ENCODE measurements around the gene WDR77.

Gene WDR77

DNA sequence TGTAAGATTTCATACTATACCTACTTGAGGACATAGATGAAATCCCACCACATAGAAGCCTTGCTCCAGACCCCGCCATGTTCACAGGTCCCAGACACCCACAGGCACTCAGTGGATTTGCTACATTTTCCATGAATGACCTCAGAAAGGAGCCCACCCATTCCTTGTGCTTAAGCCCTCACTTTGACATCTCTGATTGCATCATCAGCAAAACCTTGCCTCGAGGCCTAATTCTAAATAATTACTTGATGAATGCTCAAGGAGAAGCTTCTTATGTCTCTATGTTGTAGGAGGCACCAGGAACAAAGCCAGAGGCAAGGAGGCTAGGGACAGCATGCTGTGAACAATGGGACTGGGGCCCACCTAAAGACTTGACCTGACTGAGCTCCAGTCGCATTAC is 33.6 kb downstream of the WDR77 start:
- TF ChIP-seq, protein P1, sequence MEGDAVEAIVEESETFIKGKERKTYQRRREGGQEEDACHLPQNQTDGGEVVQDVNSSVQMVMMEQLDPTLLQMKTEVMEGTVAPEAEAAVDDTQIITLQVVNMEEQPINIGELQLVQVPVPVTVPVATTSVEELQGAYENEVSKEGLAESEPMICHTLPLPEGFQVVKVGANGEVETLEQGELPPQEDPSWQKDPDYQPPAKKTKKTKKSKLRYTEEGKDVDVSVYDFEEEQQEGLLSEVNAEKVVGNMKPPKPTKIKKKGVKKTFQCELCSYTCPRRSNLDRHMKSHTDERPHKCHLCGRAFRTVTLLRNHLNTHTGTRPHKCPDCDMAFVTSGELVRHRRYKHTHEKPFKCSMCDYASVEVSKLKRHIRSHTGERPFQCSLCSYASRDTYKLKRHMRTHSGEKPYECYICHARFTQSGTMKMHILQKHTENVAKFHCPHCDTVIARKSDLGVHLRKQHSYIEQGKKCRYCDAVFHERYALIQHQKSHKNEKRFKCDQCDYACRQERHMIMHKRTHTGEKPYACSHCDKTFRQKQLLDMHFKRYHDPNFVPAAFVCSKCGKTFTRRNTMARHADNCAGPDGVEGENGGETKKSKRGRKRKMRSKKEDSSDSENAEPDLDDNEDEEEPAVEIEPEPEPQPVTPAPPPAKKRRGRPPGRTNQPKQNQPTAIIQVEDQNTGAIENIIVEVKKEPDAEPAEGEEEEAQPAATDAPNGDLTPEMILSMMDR (conservative IDR thresholded peaks at IDR 0.05): no peak

DNA sequence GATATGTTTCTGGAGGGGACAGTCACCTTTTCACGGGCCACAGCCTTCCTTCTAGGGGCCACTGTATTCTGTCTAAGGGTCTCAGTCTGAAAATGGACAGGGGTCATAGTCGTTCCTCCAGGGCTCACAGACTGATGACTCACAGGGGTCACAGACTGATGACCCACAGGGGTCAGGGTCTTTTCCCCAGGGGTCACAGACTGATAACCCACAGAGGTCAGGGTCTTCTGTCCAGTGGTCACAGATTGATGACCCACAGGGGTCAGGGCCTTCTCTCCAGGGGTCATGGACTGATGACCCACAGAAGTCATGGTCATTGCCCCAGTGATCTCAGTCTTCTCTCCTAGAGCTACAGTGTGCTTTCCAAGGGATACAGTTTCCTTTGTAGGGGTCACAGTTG is 34.3 kb downstream of the WDR77 start:
- H3K27ac ChIP-seq: no peak overlapping the region

More for the DNA sequence above, 33.6 kb downstream of the WDR77 start:
- no peak overlapping the region for H3K27ac ChIP-seq

DNA sequence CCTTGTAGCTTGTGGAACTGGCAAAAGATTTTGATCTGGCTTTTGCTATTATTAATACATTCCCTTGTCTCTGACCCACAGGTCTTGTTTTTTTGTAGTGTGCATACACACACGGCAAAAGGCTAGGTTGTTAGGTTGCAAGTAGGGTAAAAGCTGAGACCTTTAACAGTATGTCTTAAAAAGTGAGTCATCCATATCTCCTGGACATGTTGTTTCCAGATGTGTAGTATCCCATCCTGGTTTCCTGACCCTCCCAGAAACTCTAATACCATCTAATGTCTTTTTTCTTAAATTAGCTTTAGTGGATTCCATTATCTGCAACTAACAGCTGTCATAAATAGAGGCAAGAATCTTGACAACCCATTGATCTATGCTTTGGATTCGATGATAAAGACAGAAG is 36.2 kb downstream of the WDR77 start:
- H3K27ac ChIP-seq: no peak overlapping the region
- TF ChIP-seq, protein P1 (conservative IDR thresholded peaks at IDR 0.05): no peak

More for the DNA sequence above, 34.3 kb downstream of the WDR77 start:
- TF ChIP-seq, protein P1 (conservative IDR thresholded peaks at IDR 0.05): no peak

DNA sequence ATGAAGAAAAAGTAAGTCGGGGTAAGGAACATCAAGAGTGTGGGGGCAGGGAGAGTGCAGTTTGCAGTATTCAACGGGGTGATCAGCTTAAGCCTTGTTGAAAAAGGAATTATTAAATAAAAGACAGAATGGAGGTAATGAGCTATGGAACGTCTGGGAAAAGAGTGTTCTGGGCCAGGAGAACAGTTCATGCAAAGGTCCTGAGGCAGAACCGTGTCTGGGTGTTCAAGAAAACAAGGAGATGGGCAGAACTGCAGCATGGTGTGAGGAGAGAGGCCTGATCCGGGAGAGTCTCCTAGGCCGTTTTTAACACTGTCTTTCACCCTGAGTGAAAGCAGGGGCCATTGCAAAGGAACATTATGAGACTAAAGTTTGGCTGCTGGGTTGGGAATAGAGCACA is 41.8 kb downstream of the WDR77 start:
- TF ChIP-seq, protein P1 (conservative IDR thresholded peaks at IDR 0.05): no peak
- H3K27ac ChIP-seq: peak overlapping the region; percentile 87

DNA sequence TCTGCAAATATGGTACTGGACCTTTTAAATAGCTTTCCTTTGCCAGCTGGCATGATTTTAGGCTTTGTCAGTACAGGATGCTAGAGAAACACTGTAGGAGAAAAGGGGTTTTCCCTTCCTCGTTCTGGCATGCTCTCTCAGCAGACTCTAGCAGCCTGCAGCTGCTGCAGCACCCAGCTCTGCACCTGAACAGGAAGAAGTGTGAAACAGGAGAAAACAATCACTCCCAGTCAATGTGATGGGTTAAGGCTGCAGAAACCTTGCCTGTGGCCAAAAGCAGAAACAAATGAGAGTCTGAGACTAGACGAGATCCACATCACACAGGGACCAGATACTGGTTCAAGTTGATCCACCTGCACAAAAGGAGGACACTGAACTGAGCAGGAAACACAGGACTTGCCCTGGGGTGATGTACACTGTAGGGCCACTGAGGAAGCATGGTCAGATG is 42.7 kb downstream of the WDR77 start:
- TF ChIP-seq, protein P1 (conservative IDR thresholded peaks at IDR 0.05): no peak
- H3K27ac ChIP-seq: peak overlapping the region; percentile 87

DNA sequence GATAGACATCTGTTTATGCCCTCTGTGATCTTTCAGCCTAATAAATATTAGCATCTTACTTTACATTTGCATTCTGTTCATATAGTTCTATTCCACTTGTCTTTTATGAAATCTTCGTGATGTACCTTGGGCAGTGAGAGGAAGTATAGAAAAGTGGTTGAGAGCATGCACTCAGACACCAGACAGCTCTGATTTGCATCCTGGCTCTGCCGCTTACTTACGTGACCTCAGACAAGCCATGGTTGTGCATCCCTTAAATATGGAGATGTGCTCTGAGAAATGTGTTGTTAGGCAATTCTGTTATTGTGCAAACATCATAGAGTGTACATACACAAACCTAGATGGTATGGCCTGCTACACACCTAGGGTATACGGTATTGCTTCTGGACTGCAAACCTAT is 44.5 kb downstream of the WDR77 start:
- H3K27ac ChIP-seq: peak overlapping the region; percentile 87; the same call in 1 of the 2 replicates
- TF ChIP-seq, protein P1 (conservative IDR thresholded peaks at IDR 0.05): no peak

DNA sequence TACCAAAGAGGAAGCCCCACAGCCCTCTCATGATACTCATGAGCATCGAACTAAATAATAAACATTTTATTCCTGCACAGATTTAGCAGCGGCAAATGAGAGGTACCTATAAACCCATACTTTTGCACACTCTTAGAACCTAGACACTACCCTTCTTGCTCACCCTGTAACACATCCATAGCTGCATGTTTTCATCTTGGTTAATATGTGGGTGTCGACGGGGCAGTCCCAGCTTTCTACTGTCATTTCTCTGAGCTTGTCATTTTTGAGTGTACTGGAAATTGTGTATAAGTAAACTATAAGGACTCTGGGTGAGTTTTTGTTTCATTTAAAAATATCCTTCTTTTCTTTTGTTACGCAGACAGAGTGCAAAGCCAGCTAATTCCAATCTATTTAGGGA is 47.0 kb downstream of the WDR77 start:
- TF ChIP-seq, protein P1 (conservative IDR thresholded peaks at IDR 0.05): no peak

More for the DNA sequence above, 47.0 kb downstream of the WDR77 start:
- no peak overlapping the region for H3K27ac ChIP-seq
